SK-N-SH treated with all-trans-retinoic acid at 6 μM for 48 hours (cell line): ENCODE data around the gene WFDC1.

Experiments used
- ATAC-seq: fragments of 200-7000 bp; cut with Tn5 transposase; 3 replicates; pipeline ENCODE4 v1.9.1; 2020; ENCODE audit warnings: mild to moderate bottlenecking, moderate library complexity
- ARNTL ChIP-seq: fragments of 450-650 bp; formaldehyde crosslinking; IDR thresholded peaks from 2 replicates; pipeline ENCODE4 v1.5.0; 2020; ENCODE audit warnings: low read depth, mild to moderate bottlenecking, moderate library complexity, borderline replicate concordance
- ESRRG ChIP-seq: fragments of 250-450 bp; sonication (Bioruptor Pico); IDR thresholded peaks from 2 replicates; pipeline ENCODE4 v1.6.1; 2021; ENCODE audit warnings: mild to moderate bottlenecking
- GLIS3 ChIP-seq: fragments of 250-450 bp; sonication (Bioruptor Pico); IDR thresholded peaks from 2 replicates; pipeline ENCODE4 v1.5.0; 2020; ENCODE audit warnings: mild to moderate bottlenecking, moderate library complexity
- ISL1 ChIP-seq: fragments of 250-450 bp; sonication (Bioruptor Pico); IDR thresholded peaks from 2 replicates; pipeline ENCODE4 v2.1.2; 2022; ENCODE audit warnings: mild to moderate bottlenecking, moderate library complexity
- OSR1 ChIP-seq: fragments of 250-450 bp; sonication (Bioruptor Pico); IDR thresholded peaks from 2 replicates; pipeline ENCODE4 v1.8.0; 2022; ENCODE audit warnings: moderate library complexity, mild to moderate bottlenecking, inconsistent platforms
- PPARA ChIP-seq: fragments of 250-450 bp; sonication (Bioruptor Pico); IDR thresholded peaks from 2 replicates; pipeline ENCODE4 v1.5.0; 2020; ENCODE audit warnings: mild to moderate bottlenecking, borderline replicate concordance
- RARB ChIP-seq: fragments of 250-450 bp; sonication (Bioruptor Pico); IDR thresholded peaks from 2 replicates; pipeline ENCODE4 v1.8.0; 2021; ENCODE audit warnings: mild to moderate bottlenecking, moderate library complexity
- SNAI2 ChIP-seq: fragments of 250-450 bp; sonication (Bioruptor Pico); IDR thresholded peaks from 2 replicates; pipeline ENCODE4 v1.5.0; 2020; ENCODE audit warnings: mild to moderate bottlenecking, moderate library complexity
- ZC3H10 ChIP-seq: fragments of 250-450 bp; sonication (Bioruptor Pico); IDR thresholded peaks from 2 replicates; pipeline ENCODE4 v1.5.1; 2021; ENCODE audit warnings: mild to moderate bottlenecking, moderate library complexity
- ZFP30 ChIP-seq: fragments of 450-650 bp; formaldehyde crosslinking; IDR thresholded peaks from 2 replicates; pipeline ENCODE4 v1.5.0; 2022; ENCODE audit warnings: mild to moderate bottlenecking, moderate library complexity
- ZNF565 ChIP-seq: fragments of 450-650 bp; formaldehyde crosslinking; conservative IDR thresholded peaks from 2 replicates; pipeline ENCODE4 v1.5.0; 2020; ENCODE audit warnings: low read depth, mild to moderate bottlenecking, moderate library complexity
- ZNF70 ChIP-seq: fragments of 450-650 bp; formaldehyde crosslinking; IDR thresholded peaks from 2 replicates; pipeline ENCODE4 v1.5.0; 2020; ENCODE audit warnings: mild to moderate bottlenecking, moderate library complexity
- ZNF8 ChIP-seq: fragments of 450-650 bp; formaldehyde crosslinking; IDR thresholded peaks from 2 replicates; pipeline ENCODE4 v1.5.0; 2020; ENCODE audit warnings: mild to moderate bottlenecking, moderate library complexity
- TF ChIP-seq, protein P1 (sequence below): fragments of 250-450 bp; sonication (Bioruptor Pico); IDR thresholded peaks from 2 replicates; pipeline ENCODE4 v1.8.0; 2020; ENCODE audit warnings: mild to moderate bottlenecking, moderate library complexity, borderline replicate concordance
- TF ChIP-seq, protein P2 (sequence below): fragments of 250-450 bp; sonication (Bioruptor Pico); IDR thresholded peaks from 2 replicates; pipeline ENCODE4 v1.8.0; 2021; ENCODE audit warnings: low read depth, mild to moderate bottlenecking, moderate library complexity, borderline replicate concordance
- TF ChIP-seq, protein P3 (sequence below): fragments of 250-450 bp; sonication (Bioruptor Pico); IDR thresholded peaks from 2 replicates; pipeline ENCODE4 v1.5.0; 2020; ENCODE audit warnings: mild to moderate bottlenecking, moderate library complexity
- TF ChIP-seq, protein P4 (sequence below): fragments of 250-450 bp; sonication (Bioruptor Pico); IDR thresholded peaks from 2 replicates; pipeline ENCODE4 v1.5.1; 2020; ENCODE audit warnings: low read depth, mild to moderate bottlenecking, moderate library complexity

The WFDC1 gene

DNA sequence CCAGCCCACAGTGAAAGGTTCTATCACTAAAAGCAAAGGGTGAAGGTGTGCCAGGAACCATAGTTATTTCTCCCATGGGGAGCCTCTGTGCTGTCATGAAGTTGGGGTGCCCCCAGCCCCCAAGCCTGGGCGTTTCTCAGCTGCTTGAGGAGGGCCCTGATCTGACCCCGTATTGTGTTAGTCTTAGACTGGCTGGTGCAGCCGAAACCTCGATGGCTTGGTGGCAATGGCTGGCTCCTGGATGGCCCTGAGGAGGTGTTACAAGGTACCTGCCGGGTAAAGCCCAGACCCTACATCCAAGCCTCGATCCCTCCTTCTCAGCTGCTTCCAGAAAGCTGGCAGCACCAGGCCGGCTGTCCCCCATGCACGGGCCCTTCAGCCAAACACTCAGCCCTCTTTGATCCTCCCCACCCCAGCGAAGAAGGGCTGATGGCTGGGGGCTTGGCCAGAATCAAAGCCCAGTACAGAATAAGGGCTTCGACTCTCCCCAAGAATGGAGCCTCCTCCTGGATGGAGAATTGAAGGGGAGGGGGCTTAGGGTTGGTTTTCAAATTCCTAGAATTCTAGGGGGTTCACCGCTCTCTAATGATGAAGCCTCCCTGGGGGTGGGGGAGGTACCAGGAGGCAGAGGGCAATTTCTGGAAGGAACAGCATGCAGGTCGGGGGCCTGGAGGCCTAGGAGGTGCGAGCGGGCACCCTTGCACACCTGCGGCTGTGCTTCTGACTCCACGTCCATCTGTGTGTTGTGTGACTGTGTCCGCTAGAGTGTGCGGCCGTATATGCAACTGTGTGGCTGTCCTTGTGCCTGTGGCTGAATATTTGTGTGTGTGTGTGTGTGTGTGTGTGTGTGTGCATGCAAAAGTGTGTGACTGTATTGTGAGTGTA is 23.7 kb downstream of the WFDC1 start (continued):
- TF ChIP-seq ISL1 (CRISPR knock-in tag) (no peak), ZNF565 (CRISPR knock-in tag) (no peak), ZC3H10 (CRISPR knock-in tag) (no peak)

DNA sequence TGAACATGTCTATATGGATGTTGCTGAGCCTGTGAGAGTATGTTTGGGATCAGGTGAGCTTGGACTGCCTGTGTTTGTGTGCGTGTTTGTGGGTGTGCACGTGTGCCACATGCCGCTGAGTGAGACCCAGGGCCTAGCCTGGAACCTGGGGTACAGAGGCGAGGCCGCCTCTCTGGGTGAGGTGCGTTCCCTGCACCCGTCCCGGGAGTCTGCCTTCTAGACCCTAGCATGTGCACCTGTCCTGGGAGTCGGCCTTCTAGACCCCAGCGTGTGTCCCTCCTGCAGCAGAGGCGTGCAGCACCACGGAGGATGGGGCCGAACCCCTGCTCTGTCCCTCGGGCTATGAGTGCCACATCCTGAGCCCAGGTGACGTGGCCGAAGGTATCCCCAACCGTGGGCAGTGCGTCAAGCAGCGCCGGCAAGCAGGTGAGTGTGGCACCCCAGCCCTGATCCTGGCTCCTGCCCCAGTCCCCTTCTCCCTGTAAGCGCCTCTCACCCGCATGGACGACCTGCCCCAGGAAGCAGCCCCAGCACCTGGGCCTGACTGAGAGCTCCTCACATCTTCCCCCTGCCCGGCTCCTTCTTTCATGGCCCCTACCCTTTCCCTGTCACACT is 24.6 kb downstream of the WFDC1 start:
- TF ChIP-seq, protein P1, sequence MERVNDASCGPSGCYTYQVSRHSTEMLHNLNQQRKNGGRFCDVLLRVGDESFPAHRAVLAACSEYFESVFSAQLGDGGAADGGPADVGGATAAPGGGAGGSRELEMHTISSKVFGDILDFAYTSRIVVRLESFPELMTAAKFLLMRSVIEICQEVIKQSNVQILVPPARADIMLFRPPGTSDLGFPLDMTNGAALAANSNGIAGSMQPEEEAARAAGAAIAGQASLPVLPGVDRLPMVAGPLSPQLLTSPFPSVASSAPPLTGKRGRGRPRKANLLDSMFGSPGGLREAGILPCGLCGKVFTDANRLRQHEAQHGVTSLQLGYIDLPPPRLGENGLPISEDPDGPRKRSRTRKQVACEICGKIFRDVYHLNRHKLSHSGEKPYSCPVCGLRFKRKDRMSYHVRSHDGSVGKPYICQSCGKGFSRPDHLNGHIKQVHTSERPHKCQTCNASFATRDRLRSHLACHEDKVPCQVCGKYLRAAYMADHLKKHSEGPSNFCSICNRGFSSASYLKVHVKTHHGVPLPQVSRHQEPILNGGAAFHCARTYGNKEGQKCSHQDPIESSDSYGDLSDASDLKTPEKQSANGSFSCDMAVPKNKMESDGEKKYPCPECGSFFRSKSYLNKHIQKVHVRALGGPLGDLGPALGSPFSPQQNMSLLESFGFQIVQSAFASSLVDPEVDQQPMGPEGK, result no peak
- TF ChIP-seq ZNF70 (CRISPR knock-in tag) (no peak), PPARA (no peak), ESRRG (no peak), GLIS3 (CRISPR knock-in tag) (no peak)
- ATAC-seq, result no peak

DNA sequence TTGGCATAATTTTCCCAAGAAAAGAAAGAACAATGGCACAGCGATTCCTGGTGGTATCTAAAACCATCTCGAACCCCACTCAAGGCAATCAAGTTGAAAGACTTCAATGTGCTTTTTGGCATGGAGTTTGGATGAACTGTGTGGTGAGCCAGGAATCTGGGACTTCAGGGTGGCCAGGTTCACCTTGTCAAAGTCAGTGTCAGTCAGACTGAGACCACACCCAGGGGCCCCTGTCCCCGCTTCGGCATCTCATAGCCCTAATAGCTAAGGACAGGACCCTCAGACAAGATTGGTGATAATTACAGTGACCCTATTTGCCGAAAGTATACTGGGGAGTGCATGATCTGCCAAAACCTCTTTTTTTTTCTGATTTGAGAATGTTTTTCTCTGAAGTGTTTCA is 25.8 kb downstream of the WFDC1 start:
- TF ChIP-seq ZNF70 (CRISPR knock-in tag), result no peak
- no peak for TF ChIP-seq GLIS3 (CRISPR knock-in tag)
- TF ChIP-seq, protein P1, result no peak
- TF ChIP-seq, protein P2, sequence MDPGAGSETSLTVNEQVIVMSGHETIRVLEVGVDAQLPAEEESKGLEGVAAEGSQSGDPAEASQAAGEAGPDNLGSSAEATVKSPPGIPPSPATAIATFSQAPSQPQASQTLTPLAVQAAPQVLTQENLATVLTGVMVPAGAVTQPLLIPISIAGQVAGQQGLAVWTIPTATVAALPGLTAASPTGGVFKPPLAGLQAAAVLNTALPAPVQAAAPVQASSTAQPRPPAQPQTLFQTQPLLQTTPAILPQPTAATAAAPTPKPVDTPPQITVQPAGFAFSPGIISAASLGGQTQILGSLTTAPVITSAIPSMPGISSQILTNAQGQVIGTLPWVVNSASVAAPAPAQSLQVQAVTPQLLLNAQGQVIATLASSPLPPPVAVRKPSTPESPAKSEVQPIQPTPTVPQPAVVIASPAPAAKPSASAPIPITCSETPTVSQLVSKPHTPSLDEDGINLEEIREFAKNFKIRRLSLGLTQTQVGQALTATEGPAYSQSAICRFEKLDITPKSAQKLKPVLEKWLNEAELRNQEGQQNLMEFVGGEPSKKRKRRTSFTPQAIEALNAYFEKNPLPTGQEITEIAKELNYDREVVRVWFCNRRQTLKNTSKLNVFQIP (CRISPR knock-in tag), result no peak
- TF ChIP-seq, all 23 proteins: peak for 0
- no peak for ATAC-seq

DNA sequence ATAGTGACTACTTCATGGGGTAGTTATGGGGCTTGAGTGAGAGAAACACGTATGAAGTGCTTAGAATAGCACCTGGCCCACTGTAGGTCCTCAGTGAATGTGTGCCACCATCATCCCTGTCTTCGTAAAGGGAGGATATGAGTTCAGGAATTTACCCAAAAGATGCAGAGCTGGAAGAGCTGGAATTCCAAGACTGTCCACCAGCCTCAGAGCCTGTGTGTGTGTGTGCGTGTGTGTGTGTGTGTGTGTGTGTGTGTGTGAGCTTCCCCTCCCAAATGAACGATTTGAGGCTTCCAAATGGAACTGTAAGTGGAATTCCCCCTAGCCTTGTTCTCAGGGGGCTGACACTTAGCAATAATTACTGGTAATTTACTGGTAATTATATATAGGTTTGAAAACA is 27.3 kb downstream of the WFDC1 start:
- no peak for ATAC-seq
- TF ChIP-seq ZFP30 (CRISPR knock-in tag) (no peak), ZNF565 (CRISPR knock-in tag) (no peak), ZNF8 (no peak), SNAI2 (CRISPR knock-in tag) (no peak), ZC3H10 (CRISPR knock-in tag) (no peak), OSR1 (CRISPR knock-in tag) (no peak), ESRRG (no peak), ARNTL (CRISPR knock-in tag) (no peak), RARB (CRISPR knock-in tag) (no peak), PPARA (no peak), GLIS3 (CRISPR knock-in tag) (no peak)
- TF ChIP-seq, protein P3, sequence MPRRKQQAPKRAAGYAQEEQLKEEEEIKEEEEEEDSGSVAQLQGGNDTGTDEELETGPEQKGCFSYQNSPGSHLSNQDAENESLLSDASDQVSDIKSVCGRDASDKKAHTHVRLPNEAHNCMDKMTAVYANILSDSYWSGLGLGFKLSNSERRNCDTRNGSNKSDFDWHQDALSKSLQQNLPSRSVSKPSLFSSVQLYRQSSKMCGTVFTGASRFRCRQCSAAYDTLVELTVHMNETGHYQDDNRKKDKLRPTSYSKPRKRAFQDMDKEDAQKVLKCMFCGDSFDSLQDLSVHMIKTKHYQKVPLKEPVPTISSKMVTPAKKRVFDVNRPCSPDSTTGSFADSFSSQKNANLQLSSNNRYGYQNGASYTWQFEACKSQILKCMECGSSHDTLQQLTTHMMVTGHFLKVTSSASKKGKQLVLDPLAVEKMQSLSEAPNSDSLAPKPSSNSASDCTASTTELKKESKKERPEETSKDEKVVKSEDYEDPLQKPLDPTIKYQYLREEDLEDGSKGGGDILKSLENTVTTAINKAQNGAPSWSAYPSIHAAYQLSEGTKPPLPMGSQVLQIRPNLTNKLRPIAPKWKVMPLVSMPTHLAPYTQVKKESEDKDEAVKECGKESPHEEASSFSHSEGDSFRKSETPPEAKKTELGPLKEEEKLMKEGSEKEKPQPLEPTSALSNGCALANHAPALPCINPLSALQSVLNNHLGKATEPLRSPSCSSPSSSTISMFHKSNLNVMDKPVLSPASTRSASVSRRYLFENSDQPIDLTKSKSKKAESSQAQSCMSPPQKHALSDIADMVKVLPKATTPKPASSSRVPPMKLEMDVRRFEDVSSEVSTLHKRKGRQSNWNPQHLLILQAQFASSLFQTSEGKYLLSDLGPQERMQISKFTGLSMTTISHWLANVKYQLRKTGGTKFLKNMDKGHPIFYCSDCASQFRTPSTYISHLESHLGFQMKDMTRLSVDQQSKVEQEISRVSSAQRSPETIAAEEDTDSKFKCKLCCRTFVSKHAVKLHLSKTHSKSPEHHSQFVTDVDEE (CRISPR knock-in tag), result no peak
- TF ChIP-seq, protein P4, sequence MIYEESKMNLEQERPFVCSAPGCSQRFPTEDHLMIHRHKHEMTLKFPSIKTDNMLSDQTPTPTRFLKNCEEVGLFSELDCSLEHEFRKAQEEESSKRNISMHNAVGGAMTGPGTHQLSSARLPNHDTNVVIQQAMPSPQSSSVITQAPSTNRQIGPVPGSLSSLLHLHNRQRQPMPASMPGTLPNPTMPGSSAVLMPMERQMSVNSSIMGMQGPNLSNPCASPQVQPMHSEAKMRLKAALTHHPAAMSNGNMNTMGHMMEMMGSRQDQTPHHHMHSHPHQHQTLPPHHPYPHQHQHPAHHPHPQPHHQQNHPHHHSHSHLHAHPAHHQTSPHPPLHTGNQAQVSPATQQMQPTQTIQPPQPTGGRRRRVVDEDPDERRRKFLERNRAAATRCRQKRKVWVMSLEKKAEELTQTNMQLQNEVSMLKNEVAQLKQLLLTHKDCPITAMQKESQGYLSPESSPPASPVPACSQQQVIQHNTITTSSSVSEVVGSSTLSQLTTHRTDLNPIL, result no peak
